GM19240 (cell line): ENCODE measurements around the gene ACTL9.
"Not testable (repeated sequence)": the region's sequence is repeated elsewhere in the genome, so short reads cannot be mapped to it uniquely, and the experiment has no call there.

Source experiments
- DNase-seq: peaks from one replicate; pipeline ENCODE4 v3.0.0; 2011; ENCODE audit warnings: low spot score; ENCODE audit not compliant: insufficient read length

The ACTL9 gene

GRCh38 chr19:8698433-8699063 is at the start of gene ACTL9:
Gene ACTL9 (minus strand): TSS chr19:8698795. CDS start chr19:8698701, 94 bp downstream.
- no peak for DNase-seq

- not testable (repeated sequence) for DNase-seq
Measured at GRCh38 chr19:8739291-8740065, 40.9 kb upstream of the ACTL9 start.

- no peak for DNase-seq
Measured at GRCh38 chr19:8738377-8738776, 39.8 kb upstream of the ACTL9 start.

- no peak for DNase-seq
Measured at GRCh38 chr19:8731428-8732169, 33.0 kb upstream of the ACTL9 start.

- DNase-seq: no peak
Measured at GRCh38 chr19:8724276-8724675, 25.7 kb upstream of the ACTL9 start.

GRCh38 chr19:8722032-8722431 is 23.4 kb upstream of the ACTL9 start:
- DNase-seq: no peak

GRCh38 chr19:8721334-8721733 is 22.7 kb upstream of the ACTL9 start, which contains the start of gene OR2Z1:
Gene OR2Z1 (plus strand): TSS chr19:8721634. CDS start chr19:8731029, 9,395 bp downstream.
- DNase-seq: no peak

GRCh38 chr19:8710337-8710736 is 11.7 kb upstream of the ACTL9 start:
- not testable (repeated sequence) for DNase-seq

- no peak for DNase-seq
Measured at GRCh38 chr19:8705742-8706141, 7.1 kb upstream of the ACTL9 start.

GRCh38 chr19:8705304-8705703 is 6.7 kb upstream of the ACTL9 start:
- not testable (repeated sequence) for DNase-seq

GRCh38 chr19:8703223-8703622 is 4.6 kb upstream of the ACTL9 start:
- no peak for DNase-seq

GRCh38 chr19:8702350-8702749 is 3.8 kb upstream of the ACTL9 start:
- DNase-seq: no peak

GRCh38 chr19:8700956-8701355 is 2.4 kb upstream of the ACTL9 start:
- DNase-seq: no peak

GRCh38 chr19:8699908-8700307 is 1.3 kb upstream of the ACTL9 start:
- no peak for DNase-seq

GRCh38 chr19:8697671-8698432 is 743 bp downstream of the ACTL9 start:
- no peak for DNase-seq

- no peak for DNase-seq
Measured at GRCh38 chr19:8696993-8697392, 1.6 kb downstream of the ACTL9 start.

- no peak for DNase-seq
Measured at GRCh38 chr19:8695911-8696310, 2.7 kb downstream of the ACTL9 start.

GRCh38 chr19:8695501-8695900 is 3.1 kb downstream of the ACTL9 start:
- no peak for DNase-seq

- no peak for DNase-seq
Measured at GRCh38 chr19:8690753-8691539, 7.6 kb downstream of the ACTL9 start.

- no peak for DNase-seq
Measured at GRCh38 chr19:8688930-8689329, 9.7 kb downstream of the ACTL9 start.

- DNase-seq: no peak
Measured at GRCh38 chr19:8686549-8686948, 12.0 kb downstream of the ACTL9 start.
